Prostate gland (tissue), 2 donors: ENCODE measurements around the gene RBM27. TPM values are rescaled to one million over a fixed set of nuclear protein-coding genes. Genes with fewer than 3 reads are reported as not detected.

Source experiments
- DNase-seq: peaks from one replicate; pipeline ENCODE4 v3.0.0-alpha.2; 2019; ENCODE audit warnings: low spot score
- H3K27ac ChIP-seq, 2 donors: fragments of 200-600 bp; sonication (generic); 2 replicates each; pipeline ENCODE4 v1.5.1; 2017 to 2019
- H3K27me3 ChIP-seq: fragments of 200-600 bp; sonication (generic); replicated peaks from 2 replicates; pipeline ENCODE4 v1.5.1; 2019; ENCODE audit not compliant: insufficient read depth
- H3K36me3 ChIP-seq, 2 donors: fragments of 200-600 bp; sonication (generic); 1 replicate in 1 of 2; 2 replicates in 1 of 2; pipeline versions ENCODE4 v1.5.1 to v1.8.1; 2017 to 2019
- H3K4me1 ChIP-seq: fragments of 200-600 bp; sonication (generic); replicated peaks from 2 replicates; pipeline ENCODE4 v1.5.1; 2019
- H3K4me3 ChIP-seq, 2 donors: fragments of 200-600 bp; sonication (generic); 2 replicates each; pipeline ENCODE4 v1.5.1; 2017 to 2019
- H3K9me3 ChIP-seq: fragments of 200-600 bp; sonication (generic); 2 replicates; pipeline ENCODE4 v1.5.1; 2017
- CTCF ChIP-seq, 4 experiments: fragments of 200-600 bp in 2 of 4; fragments of 450-650 bp in 2 of 4; sonication (generic) in 2 of 4; IDR thresholded peaks; 1 replicate in 3 of 4; 2 replicates in 1 of 4; pipeline ENCODE4 v1.5.1; 2016 to 2019; ENCODE audit warnings: antibody characterized with exemption in 4 of 4, mild to moderate bottlenecking in 2 of 4, moderate library complexity in 2 of 4
- POLR2A ChIP-seq: fragments of 450-650 bp; IDR thresholded peaks from one replicate; pipeline ENCODE4 v1.6.1; 2016; ENCODE audit warnings: antibody characterized with exemption, mild to moderate bottlenecking
- POLR2AphosphoS5 ChIP-seq: sonication (generic); formaldehyde crosslinking; IDR thresholded peaks from one replicate; pipeline ENCODE4 v1.6.1; 2017; ENCODE audit warnings: antibody characterized with exemption
- WGBS: methylation state at CpG from one replicate; pipeline ENCODE4 v1.1.5; 2018; 5-methylcytosine and 5-hydroxymethylcytosine counted together
- intact Hi-C: fragments of 100-400 bp; cut with DNase I; formaldehyde crosslinking; loops from one replicate; pipeline ENCODE4 v1.14.2; 2022
- total RNA-seq, 2 donors: library from RNA; depleted of rRNA; stranded (reverse); fragments of >200 nt; gene quantifications; one replicate each; pipeline ENCODE4 v1.1.0, GENCODE V29; 2016

Gene RBM27
- total RNA-seq, 2 donors from 2014 or later = 20.9 to 58.9 TPM

GRCh38 chr5:146222005-146222404 lies 18.6 kb downstream of the RBM27 start:
- H3K27ac ChIP-seq = no peak overlapping the region
- intact Hi-C loops = no loop called here
- H3K4me3 ChIP-seq = no peak overlapping the region
- no peaks in the 10 kb centered on the region for H3K4me1 ChIP-seq
- WGBS = 63% methylated on average over 1 of the region's 1 CpG
- no peak for DNase-seq
- no peaks in the 10 kb centered on the region for H3K9me3 ChIP-seq
- no peaks in the 10 kb centered on the region for H3K36me3 ChIP-seq
- no peaks in the 10 kb centered on the region for H3K27me3 ChIP-seq
- TF ChIP-seq POLR2AphosphoS5 = no peak
- no peak for TF ChIP-seq CTCF (IDR thresholded peaks at IDR 0.05)
- no peak for TF ChIP-seq POLR2A

GRCh38 chr5:146223179-146223578 lies 19.8 kb downstream of the RBM27 start:
- H3K27ac ChIP-seq = no peak overlapping the region
- no peaks in the 10 kb centered on the region for H3K9me3 ChIP-seq
- intact Hi-C loops = no loop called here
- no peaks in the 10 kb centered on the region for H3K27me3 ChIP-seq
- no peaks in the 10 kb centered on the region for H3K36me3 ChIP-seq
- no peaks in the 10 kb centered on the region for H3K4me1 ChIP-seq
- no peak overlapping the region for H3K4me3 ChIP-seq
- WGBS = 94% methylated on average over 1 of the region's 1 CpG
- no peak for DNase-seq
- TF ChIP-seq POLR2A (no peak), CTCF (IDR thresholded peaks at IDR 0.05) (no peak), POLR2AphosphoS5 (no peak)

- Histone ChIP-seq H3K27ac (no peak overlapping the region), H3K4me3 (no peak overlapping the region), H3K36me3 (peaks cover 4 to 5% of the 10 kb centered on the region in 2 donors), H3K27me3 (no peaks in the 10 kb centered on the region), H3K9me3 (no peaks in the 10 kb centered on the region), H3K4me1 (no peaks in the 10 kb centered on the region)
- DNase-seq = no peak
- intact Hi-C loops = no loop called here
- TF ChIP-seq CTCF (IDR thresholded peaks at IDR 0.05) = no peak
- no peak for TF ChIP-seq POLR2A
- no peak for TF ChIP-seq POLR2AphosphoS5
Measured at GRCh38 chr5:146229222-146229621, 25.8 kb downstream of the RBM27 start.

GRCh38 chr5:146232223-146232622 lies 28.8 kb downstream of the RBM27 start:
- Histone ChIP-seq H3K4me1 (no peaks in the 10 kb centered on the region), H3K27ac (no peak overlapping the region), H3K27me3 (no peaks in the 10 kb centered on the region), H3K9me3 (no peaks in the 10 kb centered on the region), H3K4me3 (no peak overlapping the region), H3K36me3 (peaks cover 4 to 5% of the 10 kb centered on the region in 2 donors)
- DNase-seq = no peak
- 89% methylated on average over 6 of the region's 6 CpGs for WGBS
- TF ChIP-seq POLR2A = no peak
- TF ChIP-seq POLR2AphosphoS5 = no peak
- TF ChIP-seq CTCF (IDR thresholded peaks at IDR 0.05) = no peak
- intact Hi-C loops = no loop called here

GRCh38 chr5:146233441-146233840 lies 30.0 kb downstream of the RBM27 start:
- H3K4me3 ChIP-seq = no peak overlapping the region
- H3K9me3 ChIP-seq = no peaks in the 10 kb centered on the region
- H3K27ac ChIP-seq = no peak overlapping the region
- H3K4me1 ChIP-seq = no peaks in the 10 kb centered on the region
- intact Hi-C loops = no loop called here
- no peaks in the 10 kb centered on the region for H3K27me3 ChIP-seq
- TF ChIP-seq CTCF (IDR thresholded peaks at IDR 0.05) (no peak), POLR2A (no peak), POLR2AphosphoS5 (no peak)
- no peak for DNase-seq
- WGBS = 94% methylated on average over 5 of the region's 5 CpGs
- peaks cover 4 to 5% of the 10 kb centered on the region in 2 donors for H3K36me3 ChIP-seq
